GM18526 (cell line): ENCODE measurements around the gene OLFML1.

Source experiments
- POLR2A ChIP-seq: IDR thresholded peaks from 3 replicates; pipeline ENCODE4 v1.6.1; 2011; ENCODE audit not compliant: insufficient read length; ENCODE audit errors: extremely low read depth

Gene OLFML1

GRCh38 chr11:7454854-7455253 lies 30.5 kb upstream of the OLFML1 start:
- no peak for TF ChIP-seq POLR2A

- no peak for TF ChIP-seq POLR2A
Observed at GRCh38 chr11:7457211-7457610, 28.1 kb upstream of the OLFML1 start.

GRCh38 chr11:7462706-7463105 lies 22.6 kb upstream of the OLFML1 start:
- no peak for TF ChIP-seq POLR2A

GRCh38 chr11:7467652-7468051 lies 17.7 kb upstream of the OLFML1 start:
- TF ChIP-seq POLR2A: no peak

- no peak for TF ChIP-seq POLR2A
Observed at GRCh38 chr11:7469351-7469865, 15.9 kb upstream of the OLFML1 start.

- TF ChIP-seq POLR2A: no peak
Observed at GRCh38 chr11:7471071-7471470, 14.2 kb upstream of the OLFML1 start.

GRCh38 chr11:7473717-7474116 lies 11.6 kb upstream of the OLFML1 start:
- TF ChIP-seq POLR2A: no peak

- TF ChIP-seq POLR2A: no peak
Observed at GRCh38 chr11:7480113-7480512, 5.2 kb upstream of the OLFML1 start.

GRCh38 chr11:7484131-7484530 lies 1.2 kb upstream of the OLFML1 start:
- no peak for TF ChIP-seq POLR2A

- no peak for TF ChIP-seq POLR2A
Observed at GRCh38 chr11:7484645-7485044, 661 bp upstream of the OLFML1 start.

GRCh38 chr11:7486098-7486780 lies 933 bp downstream of the OLFML1 start:
- TF ChIP-seq POLR2A: no peak

- no peak for TF ChIP-seq POLR2A
Observed at GRCh38 chr11:7486781-7487140, 1.5 kb downstream of the OLFML1 start.

GRCh38 chr11:7487360-7487759 lies 2.1 kb downstream of the OLFML1 start:
- no peak for TF ChIP-seq POLR2A

GRCh38 chr11:7488681-7489080 lies 3.4 kb downstream of the OLFML1 start:
- TF ChIP-seq POLR2A: no peak

- no peak for TF ChIP-seq POLR2A
Observed at GRCh38 chr11:7489376-7489775, 4.1 kb downstream of the OLFML1 start.

GRCh38 chr11:7490054-7490453 lies 4.7 kb downstream of the OLFML1 start:
- TF ChIP-seq POLR2A: no peak

GRCh38 chr11:7490535-7490934 lies 5.2 kb downstream of the OLFML1 start:
- TF ChIP-seq POLR2A: no peak
